Fibroblast of skin of right quadriceps (primary cell): ENCODE results near the gene APBB1.

Source experiments
- DNase-seq: peaks from one replicate; pipeline ENCODE4 v3.0.0-alpha.2; 2013

APBB1 gene

DNA sequence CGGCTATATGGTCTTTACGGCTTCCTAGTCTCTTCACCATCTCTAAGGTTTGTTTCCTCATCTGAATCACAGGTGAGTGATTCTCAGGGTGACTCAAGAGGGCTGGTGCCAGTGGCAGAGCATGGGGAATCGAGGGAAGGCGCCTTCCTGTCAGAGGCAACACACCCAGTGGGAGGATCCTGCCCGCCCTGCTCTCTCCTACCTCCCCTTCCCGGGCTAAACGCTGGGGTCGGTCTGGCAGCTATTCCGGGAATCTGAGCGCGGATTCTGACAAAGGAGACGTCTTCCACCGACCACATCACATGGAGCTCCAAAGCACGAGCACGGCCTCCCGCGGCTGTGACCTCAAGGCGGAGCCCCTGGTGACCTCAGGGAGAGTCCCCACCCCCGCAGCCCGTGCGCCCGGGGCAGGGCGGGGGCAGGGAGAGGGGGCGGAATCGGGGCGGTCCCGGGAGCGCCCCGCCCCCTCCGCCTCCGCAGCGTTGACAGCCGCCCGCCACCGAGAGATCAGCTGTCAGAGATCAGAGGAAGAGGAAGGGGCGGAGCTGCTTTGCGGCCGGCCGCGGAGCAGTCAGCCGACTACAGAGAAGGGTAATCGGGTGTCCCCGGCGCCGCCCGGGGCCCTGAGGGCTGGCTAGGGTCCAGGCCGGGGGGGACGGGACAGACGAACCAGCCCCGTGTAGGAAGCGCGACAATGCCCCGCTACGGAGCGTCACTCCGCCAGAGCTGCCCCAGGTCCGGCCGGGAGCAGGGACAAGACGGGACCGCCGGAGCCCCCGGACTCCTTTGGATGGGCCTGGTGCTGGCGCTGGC is 28.8 kb downstream of the APBB1 start, which contains the start of gene SMPD1:
Gene SMPD1 (plus strand): TSS at position 570 of the 813 bp plus-strand sequence. CDS start 125 bp downstream, at position 695.
- DNase-seq, result peak; percentile 83

DNA sequence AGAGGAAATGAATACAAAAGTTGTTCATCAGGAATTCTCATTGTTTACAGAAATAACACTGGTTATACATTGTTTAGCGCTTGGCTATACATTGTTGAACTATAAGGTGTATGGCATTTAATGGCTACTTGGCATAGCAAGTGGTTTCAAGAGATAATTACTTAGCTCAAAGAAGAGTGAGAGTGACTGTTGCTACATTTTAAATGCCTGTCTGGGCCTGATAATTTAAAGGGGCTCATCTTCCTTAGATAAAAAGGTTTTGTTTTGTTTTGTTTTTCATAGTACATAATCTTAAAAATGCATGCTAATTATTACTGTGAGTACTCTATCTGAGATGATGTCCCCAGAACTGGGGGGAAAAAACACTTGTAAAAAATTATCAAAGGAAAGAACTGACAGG is 30.1 kb downstream of the APBB1 start:
- no peak for DNase-seq

DNA sequence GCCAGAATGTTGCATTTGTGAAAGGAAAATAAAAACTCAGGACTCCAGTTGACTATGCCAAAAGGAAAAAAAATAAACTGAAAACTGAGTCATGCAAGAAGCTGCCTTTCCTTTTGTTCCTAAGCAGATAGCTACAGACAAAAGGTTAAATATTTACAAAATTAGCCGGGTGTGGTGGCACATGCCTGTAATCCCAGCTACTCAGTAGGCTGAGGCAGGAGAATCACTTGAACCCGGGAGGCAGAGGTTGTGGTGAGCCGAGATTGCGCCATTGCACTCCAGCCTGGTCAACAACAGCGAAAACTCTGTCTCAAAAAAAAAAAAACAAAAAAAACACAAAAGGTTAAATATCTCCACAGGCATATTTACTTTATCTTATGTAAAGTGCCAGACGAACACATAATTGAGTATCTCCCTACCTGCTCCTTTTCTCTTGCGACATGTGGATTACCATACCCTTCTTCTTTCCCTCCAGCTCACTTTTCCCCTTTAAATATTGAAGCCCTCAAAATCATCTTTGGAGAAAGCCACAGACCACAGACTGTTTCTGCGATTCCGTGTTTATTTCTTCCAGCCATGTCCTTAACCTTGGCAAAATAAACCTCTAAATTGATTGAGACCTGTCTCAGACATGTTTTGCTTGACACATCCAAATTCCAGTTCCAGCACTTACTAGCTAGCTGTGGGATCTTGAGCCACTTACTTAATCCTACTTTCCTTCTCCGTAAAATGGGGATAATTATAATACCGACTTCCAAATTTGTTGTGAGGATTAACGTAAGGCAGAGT is 30.9 kb downstream of the APBB1 start:
- no peak for DNase-seq

DNA sequence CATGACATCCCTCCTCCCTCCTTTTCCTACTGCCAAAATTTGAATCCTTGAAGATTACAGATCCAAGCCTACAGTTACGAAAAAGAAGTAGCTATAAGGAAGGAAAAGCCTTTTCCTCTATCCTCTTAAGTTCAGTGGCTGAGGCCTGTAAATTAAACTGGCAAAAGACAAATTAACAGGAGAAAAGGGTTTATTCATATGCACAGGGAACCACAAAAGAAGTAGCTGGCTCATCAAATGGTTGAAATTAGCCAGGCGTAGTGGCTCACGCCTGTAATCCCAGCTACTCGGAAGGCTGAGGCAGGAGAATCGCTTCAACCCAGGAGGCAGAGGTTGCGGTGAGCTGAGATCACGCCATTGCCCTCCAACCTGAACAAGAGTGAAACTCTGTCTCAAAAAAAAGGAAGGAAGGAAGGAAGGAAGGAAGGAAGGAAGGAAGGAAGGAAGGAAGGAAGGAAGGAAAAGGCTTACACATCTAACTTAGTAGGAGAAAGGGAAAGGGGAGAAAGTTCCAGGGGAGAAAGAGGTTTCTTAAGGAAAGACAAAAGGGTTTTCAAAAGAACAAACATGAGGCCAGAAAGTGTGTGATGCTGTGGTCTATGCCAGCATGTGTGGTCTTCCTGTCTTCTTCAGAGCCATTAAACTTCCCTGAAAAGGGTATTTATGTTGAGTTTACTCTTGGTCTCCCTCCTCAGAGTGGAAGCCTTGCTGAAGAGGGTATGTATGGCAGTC is 33.7 kb downstream of the APBB1 start:
- DNase-seq, result no peak

DNA sequence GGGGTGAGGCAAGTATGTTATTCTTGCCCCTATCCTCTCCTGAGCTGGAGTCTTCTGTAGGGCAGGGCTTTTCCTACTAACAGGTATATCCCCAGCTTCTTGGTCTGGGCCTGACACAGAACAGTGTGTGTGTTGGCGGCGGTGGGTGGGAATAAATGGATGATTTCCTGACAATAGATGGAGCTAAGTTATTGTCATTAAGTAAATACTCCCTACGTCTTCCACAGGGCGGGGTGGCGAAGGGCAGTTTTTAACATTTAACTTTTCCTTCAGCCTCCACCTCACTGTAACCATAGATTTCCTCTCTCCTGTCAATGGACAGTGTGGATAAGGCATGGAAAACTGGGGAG is 40.3 kb downstream of the APBB1 start:
- no peak for DNase-seq

DNA sequence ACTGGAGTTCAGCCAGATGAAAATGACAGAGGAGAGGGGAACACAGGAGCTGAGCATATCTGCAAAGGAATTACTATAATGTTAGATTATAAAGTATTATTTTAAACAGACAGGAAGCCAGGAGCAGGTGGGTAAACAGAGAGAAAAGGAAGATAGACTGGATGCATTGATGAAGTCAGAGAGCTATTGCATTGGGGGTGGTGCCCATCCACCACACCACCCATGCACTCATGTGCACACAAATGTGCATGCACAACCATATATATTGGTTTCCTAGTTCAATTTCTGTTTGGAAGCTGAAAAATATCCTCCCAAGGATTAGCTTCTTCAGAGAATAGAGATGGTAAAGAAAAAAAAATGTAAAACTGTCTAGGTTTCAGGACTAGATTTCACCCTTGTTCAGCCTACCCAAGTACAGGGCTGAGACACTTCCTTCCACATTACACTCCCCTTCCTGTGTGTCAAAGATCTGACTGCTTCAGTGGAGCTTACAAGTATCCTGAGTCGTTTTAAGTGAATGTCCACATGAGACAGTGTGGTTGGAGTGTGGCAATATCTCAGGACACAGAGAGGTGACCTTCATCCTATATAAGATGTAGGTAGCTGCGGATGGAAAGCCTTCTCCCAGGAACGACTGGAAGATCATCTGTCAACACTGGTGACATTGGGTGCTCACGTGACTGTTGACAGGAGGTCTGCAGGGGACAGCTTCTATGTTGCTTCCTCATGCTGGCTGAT is 40.8 kb downstream of the APBB1 start:
- no peak for DNase-seq

DNA sequence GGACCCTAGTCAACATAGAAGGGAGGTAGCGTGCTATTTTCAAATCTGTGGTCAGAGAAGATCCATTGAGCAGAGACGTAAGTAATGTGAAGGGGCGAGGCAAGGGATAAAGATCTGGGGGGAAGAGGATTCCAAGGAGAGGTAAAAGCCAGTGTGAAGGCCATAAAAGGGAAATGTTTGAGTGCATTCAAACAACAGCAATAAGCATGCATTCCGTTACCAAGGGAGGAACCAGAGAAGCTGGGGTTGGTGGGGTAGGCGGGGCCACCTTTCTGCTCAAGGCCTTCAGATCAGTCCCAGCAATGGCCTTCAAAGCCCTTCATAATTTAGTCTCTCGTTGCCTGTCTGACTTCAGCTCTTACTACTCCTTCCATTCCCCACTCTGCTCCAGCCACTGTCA is 47.1 kb downstream of the APBB1 start:
- no peak for DNase-seq

DNA sequence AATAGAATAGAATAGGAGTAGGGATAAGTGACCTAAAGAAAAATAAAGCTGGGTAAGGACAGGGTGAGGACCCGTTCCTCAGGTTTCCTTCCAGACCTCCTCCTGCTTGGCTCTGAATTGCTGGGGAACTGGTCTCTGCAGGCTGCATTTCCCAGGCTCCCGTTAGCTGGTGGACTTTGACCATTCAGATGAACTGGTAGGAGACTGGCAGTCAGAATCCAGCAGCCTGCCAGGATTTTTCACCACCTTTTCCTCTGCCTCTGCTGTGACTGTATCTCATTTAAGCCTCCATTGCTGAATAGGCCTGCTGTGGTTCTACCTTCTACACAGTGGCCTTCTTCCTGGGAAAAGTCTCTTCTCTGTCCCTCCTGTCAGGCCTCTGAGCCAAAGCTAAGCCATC is 53.2 kb downstream of the APBB1 start:
- DNase-seq, result no peak

DNA sequence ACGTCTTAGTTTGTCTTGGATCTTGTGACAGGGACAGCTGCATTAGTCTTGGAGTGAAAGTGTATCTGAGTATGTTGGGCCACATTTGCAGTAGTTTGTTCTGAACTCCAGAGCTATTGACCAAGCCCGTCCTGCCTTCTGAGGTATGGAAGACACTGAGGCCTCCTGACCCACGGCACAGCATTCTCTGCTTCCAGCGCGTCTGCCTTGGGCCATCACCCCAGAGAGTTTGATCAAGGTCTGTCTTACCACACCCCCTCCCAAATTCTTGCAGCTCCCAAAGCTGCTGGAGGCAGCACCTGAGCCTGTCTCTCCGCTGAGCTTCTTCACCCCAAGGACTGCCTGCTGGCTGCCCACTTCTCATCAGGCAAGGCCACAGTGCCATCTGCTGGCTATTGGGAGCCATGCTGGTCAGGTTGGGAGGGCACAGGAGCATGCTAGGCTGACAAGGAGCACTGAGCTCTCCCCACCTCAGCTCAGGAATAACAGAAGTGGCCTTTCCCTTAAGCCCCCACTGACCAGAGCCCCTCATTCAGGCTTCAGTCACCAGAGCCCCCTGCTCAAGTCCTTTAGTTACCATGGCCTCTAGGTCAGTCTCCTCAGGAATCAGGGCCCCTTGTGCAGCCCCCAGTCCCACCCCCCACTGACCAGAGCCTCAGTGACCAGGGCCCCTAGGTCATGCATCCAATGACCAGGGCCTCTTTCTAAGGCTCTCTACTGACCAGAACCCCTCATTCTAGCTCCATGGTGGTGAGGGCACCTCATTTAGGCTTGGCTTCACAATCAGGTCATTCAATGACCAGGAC is 55.8 kb downstream of the APBB1 start:
- DNase-seq, result peak; percentile 70

DNA sequence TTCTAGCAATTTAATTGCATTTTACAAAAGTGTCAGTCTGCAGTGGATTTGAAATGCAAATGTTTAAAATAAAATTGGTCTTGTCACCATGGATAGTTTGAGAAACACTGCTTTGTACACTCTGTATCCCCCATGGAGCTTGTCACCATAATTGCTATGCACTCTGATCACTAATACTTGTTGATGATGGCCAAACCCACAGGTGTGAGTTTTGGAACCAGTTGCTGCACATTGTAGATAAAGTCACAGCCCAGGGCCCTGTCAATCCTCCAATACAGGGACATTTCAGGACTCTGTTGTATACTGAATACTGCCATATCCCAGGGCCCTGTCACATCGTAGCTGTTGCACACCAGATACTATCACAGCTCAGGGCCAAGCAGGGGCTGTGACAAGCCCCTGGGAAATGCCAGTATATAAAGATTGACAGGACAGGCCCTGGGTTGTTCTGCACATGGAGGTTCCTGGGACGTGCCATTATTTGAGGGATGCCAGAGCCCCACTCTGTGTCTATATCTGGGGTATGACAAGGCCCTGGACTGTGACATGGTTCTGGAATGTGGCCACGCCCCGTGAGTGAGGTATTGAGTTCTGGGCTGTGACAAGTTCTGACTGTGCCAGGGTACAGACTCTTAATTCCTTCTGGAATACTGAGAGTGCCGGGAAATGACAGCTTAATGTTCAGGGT is 56.6 kb downstream of the APBB1 start:
- DNase-seq, result no peak

DNA sequence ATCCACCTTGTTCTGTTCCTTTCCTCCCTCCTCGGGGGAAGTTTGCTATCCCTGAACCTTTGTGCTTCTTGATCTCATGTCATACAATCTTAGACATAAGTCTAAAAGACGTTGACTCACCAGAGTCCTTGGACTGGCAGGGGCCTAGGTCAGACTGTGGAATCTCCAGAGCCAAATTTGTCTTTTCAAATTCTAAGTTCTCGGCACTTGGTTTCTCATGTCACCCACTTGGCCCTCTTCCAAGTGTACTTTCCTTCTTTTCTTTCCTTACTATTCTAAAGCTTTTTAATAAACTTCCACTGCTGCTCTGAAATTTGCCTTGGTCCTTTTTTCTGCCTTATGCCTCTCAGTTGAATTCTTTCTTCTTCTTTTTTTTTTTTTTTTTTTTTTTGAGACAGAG is 58.7 kb downstream of the APBB1 start:
- no peak for DNase-seq

DNA sequence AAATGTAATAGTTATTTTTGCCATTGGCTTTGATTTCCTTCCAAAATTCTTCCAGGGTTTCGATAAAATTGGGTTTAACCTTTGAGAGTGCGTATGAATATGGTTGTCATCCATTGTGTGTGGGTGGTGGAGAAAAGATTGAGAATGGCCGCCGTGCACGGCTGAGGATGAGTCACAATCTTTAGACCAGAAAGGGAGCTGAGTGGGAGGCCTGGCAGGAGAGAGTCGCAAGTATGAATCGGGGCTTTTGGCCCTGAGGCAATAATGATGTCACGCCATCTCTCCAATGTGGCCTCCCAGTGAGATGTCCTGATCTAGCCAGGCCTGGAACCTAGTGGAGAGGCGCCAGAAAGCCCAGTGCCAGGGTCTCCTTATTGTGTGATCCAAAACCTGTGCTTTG is 61.7 kb downstream of the APBB1 start:
- peak; percentile 76 for DNase-seq

DNA sequence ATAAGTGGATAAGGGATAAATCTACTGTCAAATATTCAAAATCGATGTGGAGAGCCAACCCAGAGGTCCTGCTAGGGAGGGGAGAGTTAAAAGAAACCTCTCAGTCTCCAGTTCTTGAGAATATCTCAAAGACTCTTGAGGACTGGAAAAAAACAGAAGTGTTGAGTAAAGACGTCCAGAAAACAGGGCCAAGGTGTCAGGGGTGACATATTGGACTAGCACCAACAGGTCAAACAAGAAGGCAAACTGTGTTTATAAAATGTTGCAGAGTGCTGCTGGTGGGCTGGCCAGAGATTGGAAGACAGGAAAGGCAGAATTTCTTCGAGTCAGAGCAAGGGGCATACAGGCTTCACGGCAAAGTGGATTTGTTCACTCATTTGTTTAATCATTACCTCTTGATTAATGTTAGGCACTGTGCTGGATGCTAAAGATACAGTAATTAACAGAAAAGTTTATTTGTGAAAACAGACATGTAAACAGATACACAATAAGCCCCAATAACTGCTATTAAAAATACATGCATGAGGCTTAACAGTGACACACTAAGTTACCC is 62.3 kb downstream of the APBB1 start:
- DNase-seq, result no peak

DNA sequence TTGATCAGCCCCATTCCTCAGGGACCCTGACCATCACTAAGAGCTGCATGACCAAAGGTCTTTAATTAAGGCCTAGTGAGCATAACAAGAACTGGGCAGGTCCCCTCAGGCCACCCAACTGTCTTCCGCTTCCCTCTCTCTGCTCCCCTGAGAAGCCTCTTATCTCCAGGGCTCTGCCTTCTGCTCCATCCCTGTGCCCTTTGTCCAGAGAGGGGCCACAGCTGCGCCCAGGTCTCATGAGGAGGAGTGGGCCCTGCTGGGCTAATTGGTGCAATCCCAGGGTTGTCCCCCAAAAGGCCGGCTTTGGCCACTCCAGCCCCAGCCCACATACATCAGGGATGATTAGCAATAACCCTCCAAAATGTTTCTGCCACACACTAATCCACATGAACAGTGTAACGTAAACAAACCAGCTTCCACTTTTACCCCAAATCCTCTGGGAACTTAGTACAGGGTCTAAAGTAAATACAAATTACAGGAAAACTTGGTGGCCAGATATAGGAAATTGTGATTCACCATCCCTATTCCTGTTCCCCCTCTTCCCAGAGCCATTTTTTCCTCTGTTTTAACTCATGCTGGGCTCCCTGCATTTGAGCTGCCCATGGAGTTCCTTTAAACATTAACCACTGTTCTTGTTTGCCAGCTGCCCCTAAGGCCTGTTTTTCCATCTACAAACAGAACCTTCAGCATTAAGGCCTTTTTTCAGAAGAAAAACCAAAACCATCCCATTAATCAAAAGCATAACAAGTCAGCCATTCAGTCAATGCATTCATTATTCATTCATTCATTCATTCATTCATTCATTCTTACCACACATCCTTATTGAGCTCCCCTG is 64.0 kb downstream of the APBB1 start:
- peak; percentile 51 for DNase-seq

DNA sequence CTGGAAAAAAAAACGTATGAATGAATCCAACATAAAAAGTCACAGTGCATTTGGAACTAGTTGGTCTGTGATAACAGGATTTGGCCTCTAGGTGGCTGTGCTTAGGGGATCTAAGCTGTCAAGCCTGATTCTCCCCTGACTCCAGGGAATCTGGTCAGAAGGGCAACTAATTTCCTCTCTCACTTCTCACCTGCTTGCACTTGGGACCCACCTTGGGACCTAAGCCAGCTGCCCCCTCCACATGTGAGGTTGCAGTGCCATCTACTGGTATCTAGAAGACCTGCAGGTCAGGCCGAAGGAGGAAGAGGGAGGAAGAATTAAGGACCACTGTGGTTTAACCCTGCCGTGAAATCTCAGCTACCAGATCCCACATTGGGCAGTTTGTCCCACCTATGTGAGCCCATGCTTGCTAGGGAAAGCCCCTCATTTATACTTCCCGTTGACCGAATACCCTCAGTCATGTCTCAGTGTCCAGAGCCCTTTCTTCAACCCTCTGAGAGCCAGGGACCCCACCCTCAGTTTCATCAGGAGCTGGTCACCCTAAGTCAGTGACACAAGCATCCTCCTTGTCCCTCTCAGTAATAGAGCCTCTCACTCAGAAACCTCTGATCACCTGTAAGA is 65.4 kb downstream of the APBB1 start:
- peak; percentile 42 for DNase-seq

DNA sequence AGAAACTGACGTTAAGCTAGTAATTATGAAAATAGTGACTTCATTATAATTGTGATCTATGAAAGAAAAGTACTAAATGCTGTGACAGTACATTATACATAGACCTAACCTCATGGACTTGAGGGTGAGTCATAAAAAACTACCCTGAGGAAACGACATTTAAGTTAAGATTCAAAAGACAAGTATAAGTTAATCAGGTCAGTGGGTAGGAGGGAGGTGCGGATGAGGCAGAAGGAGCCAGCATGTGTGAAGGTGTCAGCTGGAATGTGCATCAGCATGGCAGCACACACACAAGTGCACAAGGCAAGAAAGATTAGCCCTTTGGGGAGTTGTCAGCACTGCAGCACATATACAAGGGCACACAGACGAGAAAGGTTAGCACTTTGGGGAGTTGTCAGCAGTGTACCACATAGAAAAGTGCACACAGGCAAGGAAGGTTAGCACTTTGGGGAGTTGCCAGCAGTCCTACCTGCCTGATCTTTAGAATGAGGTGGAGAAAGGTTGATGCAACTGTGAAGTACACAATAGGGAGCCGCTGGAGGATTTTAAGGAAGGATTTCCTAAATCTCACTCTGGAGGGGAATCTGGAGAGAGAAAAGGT is 67.0 kb downstream of the APBB1 start:
- DNase-seq, result no peak

DNA sequence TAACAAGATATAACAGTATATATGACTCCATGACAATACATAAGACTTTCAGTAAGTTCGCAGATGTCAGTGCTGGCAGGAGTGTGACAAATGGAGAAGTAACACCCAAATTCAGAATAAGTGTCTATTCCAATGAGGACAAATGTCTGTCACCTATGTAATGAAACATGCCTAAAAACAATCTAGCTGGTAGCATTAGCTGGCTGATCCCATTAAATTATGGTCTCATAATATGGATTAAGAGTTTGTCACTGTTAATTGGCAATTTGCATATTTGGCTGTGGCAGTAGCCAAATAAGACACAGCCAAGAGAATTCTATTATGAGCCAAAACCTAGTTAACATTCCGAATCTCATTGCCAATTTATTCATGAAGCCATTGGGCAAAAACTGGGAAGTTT is 68.4 kb downstream of the APBB1 start:
- DNase-seq, result no peak

DNA sequence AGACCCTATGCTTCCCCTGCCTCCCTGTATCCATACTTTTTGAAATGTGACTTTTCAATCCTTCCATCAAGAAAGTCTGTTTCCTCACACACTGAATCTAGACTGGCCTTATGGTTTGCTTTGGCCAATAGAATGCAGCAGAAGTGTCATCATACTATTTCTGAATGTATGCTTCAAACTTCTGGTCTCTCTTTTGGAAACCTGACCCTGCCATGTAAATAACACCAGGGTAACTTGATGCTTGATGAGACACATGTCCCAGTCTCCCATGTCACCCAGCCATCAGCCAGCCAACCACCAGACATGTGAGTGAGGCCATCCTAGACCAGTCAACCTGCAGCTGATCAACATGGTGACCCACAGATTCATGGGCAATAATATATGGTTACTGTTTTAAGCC is 68.9 kb downstream of the APBB1 start:
- no peak for DNase-seq

DNA sequence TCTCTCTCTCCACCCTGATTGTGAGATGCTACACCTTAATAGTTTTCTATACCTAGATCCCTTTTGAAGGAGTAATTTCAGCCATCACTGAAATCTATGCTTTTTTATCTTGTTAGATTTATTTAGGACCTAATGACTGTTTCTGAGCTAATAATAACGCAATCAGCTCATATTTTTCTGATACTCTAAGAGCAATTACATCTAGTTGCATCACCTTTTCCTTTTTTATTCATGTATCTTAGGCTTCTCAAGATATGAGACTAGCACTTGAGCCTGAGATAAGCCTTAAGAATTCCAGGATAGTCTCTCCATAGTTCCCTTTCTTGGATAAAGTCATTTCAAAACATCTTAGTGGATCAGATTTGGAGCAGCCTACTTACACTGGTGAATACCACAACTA is 73.5 kb downstream of the APBB1 start:
- peak; percentile 12 for DNase-seq
